GM12878 (cell line): Measurements from ENCODE around the gene CROT. TPM values are rescaled to one million over a fixed set of nuclear protein-coding genes. Genes with fewer than 3 reads are reported as not detected.

Experiments
- ATAC-seq: fragments of 200-7000 bp; cut with Tn5 transposase; 3 replicates; pipeline ENCODE4 v1.9.1; 2020; ENCODE audit warnings: mild to moderate bottlenecking, moderate library complexity
- BruUV-seq: library from RNA; stranded (reverse); fragments of 400-500 nt; replicated peaks from 2 replicates; lab custom pipeline; 2021; lab: Mats Ljungman, UMichigan
- CTCF ChIA-PET: fragments of 300-600 bp; sonication (Branson Sonifier 250); formaldehyde crosslinking; extraction: SDS; loops from one replicate; lab custom pipeline; 2021; ENCODE audit warnings: inconsistent platforms; lab: Yijun Ruan, JAX
- POLR2A ChIA-PET: fragments of 350-600 bp; formaldehyde crosslinking; extraction: SDS; loops from one replicate; lab custom pipeline; 2021; ENCODE audit warnings: inconsistent platforms; lab: Charles Lee
- RAD21 ChIA-PET: fragments of 300-600 bp; sonication (Branson Sonifier 250); formaldehyde crosslinking; loops from one replicate; lab custom pipeline; 2023; ENCODE audit warnings: antibody characterized with exemption; ENCODE audit not compliant: unreplicated experiment; lab: Charles Lee
- SMC1A ChIA-PET: fragments of 300-600 bp; sonication (Branson Sonifier 250); formaldehyde crosslinking; loops from one replicate; lab custom pipeline; 2023; ENCODE audit not compliant: unreplicated experiment, uncharacterized antibody; lab: Charles Lee
- DNase-seq: peaks from one replicate; pipeline ENCODE4 v3.0.0-alpha.2; 2011; ENCODE audit warnings: low read depth, low spot score
- FAIRE-seq: peaks from 3 replicates; lab custom pipeline; 2011; peaks lifted over from hg19 to GRCh38; lab: Jason Lieb, UNC
- H2AFZ ChIP-seq: 2 replicates; pipeline ENCODE4 v1.6.0; 2011; ENCODE audit warnings: low read depth, low read length, control low read depth; ENCODE audit not compliant: control insufficient read depth
- H3K27ac ChIP-seq: 2 replicates; pipeline ENCODE4 v1.5.1; 2011; ENCODE audit warnings: control low read depth; ENCODE audit not compliant: control insufficient read depth, insufficient read depth
- H3K27me3 ChIP-seq, 2 experiments: replicated peaks in 1 of 2; 2 replicates each; pipeline versions ENCODE4 v1.6.0 to v1.6.1; 2011; ENCODE audit warnings: low read length in 1 of 2; ENCODE audit not compliant: control insufficient read depth in 2 of 2, insufficient read depth in 2 of 2
- H3K36me3 ChIP-seq, 2 experiments: 2 replicates each; pipeline ENCODE4 v1.5.1; 2011; ENCODE audit warnings: low read length in 1 of 2; ENCODE audit not compliant: control insufficient read depth in 2 of 2, insufficient read depth in 2 of 2
- H3K4me1 ChIP-seq: 2 replicates; pipeline ENCODE4 v1.6.1; 2011; ENCODE audit warnings: mild to moderate bottlenecking, low read length, moderate library complexity, mixed read lengths; ENCODE audit not compliant: control insufficient read depth, insufficient read depth
- H3K4me2 ChIP-seq: 2 replicates; pipeline ENCODE4 v1.6.0; 2011; ENCODE audit warnings: control low read depth; ENCODE audit not compliant: control insufficient read depth, insufficient read depth
- H3K4me3 ChIP-seq: fragments of 200-600 bp; sonication (generic); 2 replicates; pipeline ENCODE4 v1.5.1; 2016
- H3K79me2 ChIP-seq: 2 replicates; pipeline ENCODE4 v1.6.0; 2011; ENCODE audit warnings: low read length; ENCODE audit not compliant: control insufficient read depth, insufficient read depth
- H3K9ac ChIP-seq: 2 replicates; pipeline ENCODE4 v1.8.0; 2011; ENCODE audit warnings: low read length, control low read depth, mixed read lengths; ENCODE audit not compliant: control insufficient read depth, insufficient read depth
- H3K9me3 ChIP-seq: replicated peaks from 3 replicates; pipeline ENCODE4 v1.5.1; 2011; ENCODE audit warnings: mild to moderate bottlenecking, low read length; ENCODE audit not compliant: control insufficient read depth, insufficient read depth
- H4K20me1 ChIP-seq: 2 replicates; pipeline ENCODE4 v1.6.0; 2011; ENCODE audit not compliant: control insufficient read depth, insufficient read depth
- CBX5 ChIP-seq: sonication (generic); IDR thresholded peaks from 2 replicates; pipeline ENCODE4 v1.6.1; 2016; ENCODE audit warnings: low read depth, moderate library complexity, mild to moderate bottlenecking, inconsistent platforms
- EP300 ChIP-seq, 2 experiments: fragments of 150-350 bp in 1 of 2; IDR thresholded peaks; 2 replicates each; pipeline ENCODE4 v1.6.1; 2011 to 2012; ENCODE audit warnings: low read depth in 2 of 2, low read length in 2 of 2, borderline replicate concordance in 1 of 2, improper control_type of control experiment in 1 of 2, inconsistent platforms in 1 of 2; ENCODE audit not compliant: control insufficient read depth in 1 of 2
- FOXM1 ChIP-seq: IDR thresholded peaks from 2 replicates; pipeline ENCODE4 v1.6.1; 2012; ENCODE audit warnings: low read depth, mild to moderate bottlenecking, inconsistent platforms, low read length, moderate library complexity
- NFYB ChIP-seq: IDR thresholded peaks from 2 replicates; pipeline ENCODE4 v1.6.1; 2011; ENCODE audit warnings: low read depth, mild to moderate bottlenecking, low read length, improper control_type of control experiment, moderate library complexity; ENCODE audit not compliant: insufficient read depth
- TCF3 ChIP-seq: IDR thresholded peaks from 2 replicates; pipeline ENCODE4 v1.6.1; 2012; ENCODE audit warnings: low read depth, mild to moderate bottlenecking, low read length, borderline replicate concordance; ENCODE audit not compliant: insufficient read depth
- WRNIP1 ChIP-seq: IDR thresholded peaks from 2 replicates; pipeline ENCODE4 v1.6.1; 2011; ENCODE audit warnings: low read depth, low read length, improper control_type of control experiment, borderline replicate concordance
- ZBED1 ChIP-seq: IDR thresholded peaks from 2 replicates; pipeline ENCODE4 v1.6.1; 2016; ENCODE audit warnings: borderline replicate concordance
- WGBS: methylation state at CpG from one replicate; pipeline ENCODE4 v1.1.6; 2016; ENCODE audit warnings: low lambda C conversion rate; ENCODE audit not compliant: insufficient replicate concordance, insufficient coverage; ENCODE audit errors: missing lambda C conversion rate; 5-methylcytosine and 5-hydroxymethylcytosine counted together
- in situ Hi-C: fragments of 300-500 bp; cut with MboI; formaldehyde crosslinking; loops from 9 replicates; pipeline ENCODE4 v1.14.3; 2018; ENCODE audit warnings: mixed read lengths
- intact Hi-C: fragments of 100-400 bp; cut with micrococcal nuclease; formaldehyde crosslinking; loops from one replicate; pipeline ENCODE4 v1.14.2; 2022; ENCODE audit not compliant: unreplicated experiment
- polyA plus RNA-seq, 11 experiments: library from polyadenylated mRNA; depleted of rRNA in 4 of 11; unstranded in 6 of 11; stranded (reverse) in 5 of 11; fragments of >200 nt; fragmentation: Nextera tagmentation in 4 of 11; fragmentation: Illumina TruSeq in 1 of 11; extraction: Ambion mirVana in 4 of 11; extraction: Trizol in 1 of 11; gene quantifications; 1 replicate in 1 of 11; 2 replicates in 10 of 11; pipeline versions ENCODE4 v1.2.1 to v1.2.3, GENCODE V29; 2011 to 2016; ENCODE audit warnings: inconsistent platforms in 2 of 11, missing spikeins in 2 of 11, low read depth in 1 of 11
- total RNA-seq, 4 experiments: library from RNA; depleted of rRNA in 3 of 4; stranded (reverse); fragments of >200 nt in 3 of 4; fragmentation: Illumina TruSeq in 1 of 4; extraction: Trizol in 1 of 4; gene quantifications; 2 replicates each; pipeline versions ENCODE4 v1.2.1 to v1.2.3, GENCODE V29; 2013 to 2021
- TF ChIP-seq, protein P1 (sequence below): fragments of 450-650 bp; IDR thresholded peaks from 2 replicates; pipeline ENCODE4 v1.6.1; 2017; ENCODE audit warnings: mild to moderate bottlenecking, moderate library complexity
- TF ChIP-seq, protein P2 (sequence below): IDR thresholded peaks from 2 replicates; pipeline ENCODE4 v1.6.1; 2012; ENCODE audit warnings: low read length, inconsistent platforms

CROT gene
- total and polyA plus RNA-seq, 10 of the 15 experiments (the other 5 are each of a cell fraction or from before 2014, with no cell fraction given) = 5.5 to 15.9 (median 12.1) TPM

DNA sequence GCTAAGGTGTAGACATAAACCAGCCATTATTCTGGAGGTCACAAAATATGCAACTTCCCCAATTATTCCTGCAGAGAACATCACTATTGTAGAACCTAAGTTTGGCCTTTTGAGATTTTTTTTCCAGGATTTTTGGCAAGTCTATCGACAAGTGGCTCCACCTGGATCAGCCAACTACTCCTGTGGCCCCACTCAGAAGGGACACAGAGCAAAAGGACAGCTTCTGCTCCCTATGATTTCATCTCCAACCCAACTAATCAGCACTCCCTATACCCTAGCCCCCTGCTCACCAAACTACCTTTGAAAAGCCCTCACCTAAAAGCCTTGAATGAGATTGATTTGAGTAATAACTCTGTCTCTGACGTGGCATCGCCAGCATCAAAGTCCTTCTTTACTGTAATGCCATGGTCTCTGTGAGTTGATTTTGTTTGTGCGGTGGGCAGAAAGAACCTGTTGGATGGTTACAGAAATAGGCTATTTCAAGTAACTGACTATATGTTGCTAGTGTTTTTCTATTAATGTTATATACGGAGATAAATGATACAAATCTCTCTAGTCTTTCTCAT is 13.7 kb upstream of the CROT start:
- H3K4me3 ChIP-seq = no peak overlapping the region
- ATAC-seq (no peak), FAIRE-seq (no peak)
- H3K4me2 ChIP-seq = no peak overlapping the region
- no peak overlapping the region for H3K9ac ChIP-seq
- intact Hi-C loops = no loop called here
- ChIA-PET POLR2A (no interaction called here), SMC1A (no interaction called here)
- no peak overlapping the region for H2AFZ ChIP-seq
- no TSS peak for BruUV-seq
- TF ChIP-seq, protein P1, sequence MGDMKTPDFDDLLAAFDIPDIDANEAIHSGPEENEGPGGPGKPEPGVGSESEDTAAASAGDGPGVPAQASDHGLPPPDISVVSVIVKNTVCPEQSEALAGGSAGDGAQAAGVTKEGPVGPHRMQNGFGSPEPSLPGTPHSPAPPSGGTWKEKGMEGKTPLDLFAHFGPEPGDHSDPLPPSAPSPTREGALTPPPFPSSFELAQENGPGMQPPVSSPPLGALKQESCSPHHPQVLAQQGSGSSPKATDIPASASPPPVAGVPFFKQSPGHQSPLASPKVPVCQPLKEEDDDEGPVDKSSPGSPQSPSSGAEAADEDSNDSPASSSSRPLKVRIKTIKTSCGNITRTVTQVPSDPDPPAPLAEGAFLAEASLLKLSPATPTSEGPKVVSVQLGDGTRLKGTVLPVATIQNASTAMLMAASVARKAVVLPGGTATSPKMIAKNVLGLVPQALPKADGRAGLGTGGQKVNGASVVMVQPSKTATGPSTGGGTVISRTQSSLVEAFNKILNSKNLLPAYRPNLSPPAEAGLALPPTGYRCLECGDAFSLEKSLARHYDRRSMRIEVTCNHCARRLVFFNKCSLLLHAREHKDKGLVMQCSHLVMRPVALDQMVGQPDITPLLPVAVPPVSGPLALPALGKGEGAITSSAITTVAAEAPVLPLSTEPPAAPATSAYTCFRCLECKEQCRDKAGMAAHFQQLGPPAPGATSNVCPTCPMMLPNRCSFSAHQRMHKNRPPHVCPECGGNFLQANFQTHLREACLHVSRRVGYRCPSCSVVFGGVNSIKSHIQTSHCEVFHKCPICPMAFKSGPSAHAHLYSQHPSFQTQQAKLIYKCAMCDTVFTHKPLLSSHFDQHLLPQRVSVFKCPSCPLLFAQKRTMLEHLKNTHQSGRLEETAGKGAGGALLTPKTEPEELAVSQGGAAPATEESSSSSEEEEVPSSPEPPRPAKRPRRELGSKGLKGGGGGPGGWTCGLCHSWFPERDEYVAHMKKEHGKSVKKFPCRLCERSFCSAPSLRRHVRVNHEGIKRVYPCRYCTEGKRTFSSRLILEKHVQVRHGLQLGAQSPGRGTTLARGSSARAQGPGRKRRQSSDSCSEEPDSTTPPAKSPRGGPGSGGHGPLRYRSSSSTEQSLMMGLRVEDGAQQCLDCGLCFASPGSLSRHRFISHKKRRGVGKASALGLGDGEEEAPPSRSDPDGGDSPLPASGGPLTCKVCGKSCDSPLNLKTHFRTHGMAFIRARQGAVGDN = no peak
- TF ChIP-seq WRNIP1 (no peak), EP300 (IDR thresholded peaks at IDR 0.05; ENCODE audit: borderline replicate concordance in 1 of 2, control insufficient read depth in 1 of 2, low read depth in 2 of 2, low read length in 2 of 2) (no peak), CBX5 (no peak), TCF3 (no peak), FOXM1 (no peak), NFYB (no peak), ZBED1 (no peak)
- TF ChIP-seq, protein P2, sequence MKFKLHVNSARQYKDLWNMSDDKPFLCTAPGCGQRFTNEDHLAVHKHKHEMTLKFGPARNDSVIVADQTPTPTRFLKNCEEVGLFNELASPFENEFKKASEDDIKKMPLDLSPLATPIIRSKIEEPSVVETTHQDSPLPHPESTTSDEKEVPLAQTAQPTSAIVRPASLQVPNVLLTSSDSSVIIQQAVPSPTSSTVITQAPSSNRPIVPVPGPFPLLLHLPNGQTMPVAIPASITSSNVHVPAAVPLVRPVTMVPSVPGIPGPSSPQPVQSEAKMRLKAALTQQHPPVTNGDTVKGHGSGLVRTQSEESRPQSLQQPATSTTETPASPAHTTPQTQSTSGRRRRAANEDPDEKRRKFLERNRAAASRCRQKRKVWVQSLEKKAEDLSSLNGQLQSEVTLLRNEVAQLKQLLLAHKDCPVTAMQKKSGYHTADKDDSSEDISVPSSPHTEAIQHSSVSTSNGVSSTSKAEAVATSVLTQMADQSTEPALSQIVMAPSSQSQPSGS = no peak
- TF ChIP-seq, all 136 proteins: peak for 0
- Histone ChIP-seq H3K27me3 (no peaks in the 10 kb centered on the region), H3K4me1 (no peaks in the 10 kb centered on the region), H3K36me3 (no peaks in the 10 kb centered on the region; a peak in 1 of 4 replicates), H3K27ac (no peak overlapping the region), H4K20me1 (no peaks in the 10 kb centered on the region), H3K79me2 (no peaks in the 10 kb centered on the region), H3K9me3 (peaks cover 29% of the 10 kb centered on the region)
- no peak for DNase-seq
- RAD21 ChIA-PET = interaction anchor here (0.6 kb wide), 1 partner anchor 40 kb away, joined by 3 read pairs; no protein-coding TSS in a partner anchor
- CTCF ChIA-PET = interaction anchor here (0.6 to 1.4 kb wide), 2 partner anchors 69 to 351 kb away, joined by 4 read pairs; no protein-coding TSS in a partner anchor
- in situ Hi-C loops = no loop called here
- WGBS = 98% methylated on average over 5 of the region's 5 CpGs
